Vagina (tissue), 2 donors: Measurements from ENCODE around the gene FAM131C.

ENCODE experiments used
- CTCF ChIP-seq, 3 experiments: fragments of 450-650 bp in 2 of 3; fragments of 200-600 bp in 1 of 3; sonication (generic) in 1 of 3; IDR thresholded peaks; one replicate each; pipeline ENCODE4 v1.5.1; 2017 to 2019; ENCODE audit warnings: antibody characterized with exemption in 3 of 3, mild to moderate bottlenecking in 2 of 3, moderate library complexity in 2 of 3
- POLR2A ChIP-seq, 2 donors: fragments of 450-650 bp; IDR thresholded peaks; one replicate each; pipeline ENCODE4 v1.6.1; 2017; ENCODE audit warnings: antibody characterized with exemption in 2 of 2, mild to moderate bottlenecking in 2 of 2, moderate library complexity in 2 of 2
- POLR2AphosphoS5 ChIP-seq, 2 donors: sonication (generic); formaldehyde crosslinking; IDR thresholded peaks; one replicate each; pipeline ENCODE4 v1.9.0; 2017; ENCODE audit warnings: antibody characterized with exemption in 2 of 2, mild to moderate bottlenecking in 2 of 2, low read depth in 1 of 2; ENCODE audit not compliant: insufficient read depth in 1 of 2

GRCh38 chr1:16087733-16088132 lies 14.3 kb upstream of the FAM131C start:
- TF ChIP-seq CTCF (IDR thresholded peaks at IDR 0.05) (no peak), POLR2A (IDR thresholded peaks at IDR 0.05) (no peak), POLR2AphosphoS5 (IDR thresholded peaks at IDR 0.05; ENCODE audit: insufficient read depth in 1 of 2, low read depth in 1 of 2) (no peak)
